Common myeloid progenitor, CD34-positive (primary cell): ENCODE results near the gene GRK6. TPM values are rescaled to one million over a fixed set of nuclear protein-coding genes. Genes with fewer than 3 reads are reported as not detected.

Experiments used
- CTCF ChIA-PET: fragments of 350-600 bp; sonication (Branson Sonifier 250); formaldehyde crosslinking; loops from one replicate; lab custom pipeline; 2021; ENCODE audit warnings: antibody characterized with exemption; lab: Charles Lee
- POLR2A ChIA-PET: fragments of 350-600 bp; sonication (Branson Sonifier 250); formaldehyde crosslinking; loops from one replicate; lab custom pipeline; 2021; ENCODE audit warnings: antibody characterized with exemption; lab: Charles Lee
- DNase-seq, 3 donors: peaks; one replicate each; pipeline versions ENCODE4 v3.0.0 to v3.0.0-alpha.2; 2013
- H3K27ac ChIP-seq, 2 experiments: 1 replicate in 1 of 2; 2 replicates in 1 of 2; pipeline ENCODE4 v1.7.0; 2013; ENCODE audit warnings: inconsistent platforms in 2 of 2, low read length in 2 of 2, mild to moderate bottlenecking in 2 of 2, low read depth in 1 of 2, moderate library complexity in 1 of 2; ENCODE audit not compliant: severe bottlenecking in 2 of 2, insufficient read depth in 1 of 2, poor library complexity in 1 of 2
- H3K27me3 ChIP-seq, 5 experiments: replicated peaks in 2 of 5; 1 replicate in 3 of 5; 2 replicates in 2 of 5; pipeline versions ENCODE4 v1.6.1 to v1.7.0; 2013; ENCODE audit warnings: low read length in 4 of 5, mild to moderate bottlenecking in 2 of 5, moderate library complexity in 2 of 5, inconsistent platforms in 1 of 5; ENCODE audit not compliant: insufficient read depth in 5 of 5, control insufficient read depth in 4 of 5
- H3K36me3 ChIP-seq, 4 experiments: 1 replicate in 2 of 4; 2 replicates in 2 of 4; pipeline versions ENCODE4 v1.6.1 to v1.7.0; 2013; ENCODE audit warnings: low read length in 3 of 4, control low read depth in 1 of 4, mild to moderate bottlenecking in 1 of 4; ENCODE audit not compliant: control insufficient read depth in 4 of 4, insufficient read depth in 4 of 4
- H3K4me1 ChIP-seq, 4 experiments: 1 replicate in 3 of 4; 2 replicates in 1 of 4; pipeline versions ENCODE4 v1.6.1 to v1.7.1; 2013; ENCODE audit warnings: low read length in 3 of 4, mild to moderate bottlenecking in 3 of 4, control low read depth in 1 of 4, inconsistent platforms in 1 of 4, moderate library complexity in 1 of 4; ENCODE audit not compliant: control insufficient read depth in 4 of 4, insufficient read depth in 4 of 4; ENCODE audit errors: control extremely low read depth in 1 of 4
- H3K4me3 ChIP-seq, 7 experiments: 1 replicate in 4 of 7; 2 replicates in 3 of 7; pipeline versions ENCODE4 v1.5.1 to v1.7.0; 2013; ENCODE audit warnings: mild to moderate bottlenecking in 7 of 7, low read length in 6 of 7, moderate library complexity in 6 of 7, inconsistent platforms in 2 of 7, low read depth in 2 of 7, control low read depth in 1 of 7; ENCODE audit not compliant: insufficient read depth in 4 of 7, control insufficient read depth in 1 of 7; ENCODE audit errors: extremely low read depth in 1 of 7
- H3K9me3 ChIP-seq, 5 experiments: 1 replicate in 4 of 5; 2 replicates in 1 of 5; pipeline versions ENCODE4 v1.6.1 to v1.7.1; 2013; ENCODE audit warnings: low read length in 4 of 5, mild to moderate bottlenecking in 2 of 5, inconsistent platforms in 1 of 5, low read depth in 1 of 5, moderate library complexity in 1 of 5; ENCODE audit not compliant: control insufficient read depth in 4 of 5, insufficient read depth in 2 of 5; ENCODE audit errors: control extremely low read depth in 1 of 5
- WGBS: methylation state at CpG from one replicate; pipeline ENCODE4 v1.1.5; 2013; ENCODE audit not compliant: insufficient coverage; 5-methylcytosine and 5-hydroxymethylcytosine counted together
- polyA plus RNA-seq: library from polyadenylated mRNA; unstranded; fragments of 120-200 nt; gene quantifications from one replicate; pipeline ENCODE4 v1.2.1, GENCODE V29; 2013

Gene GRK6
- 44.4 TPM for polyA plus RNA-seq

DNA sequence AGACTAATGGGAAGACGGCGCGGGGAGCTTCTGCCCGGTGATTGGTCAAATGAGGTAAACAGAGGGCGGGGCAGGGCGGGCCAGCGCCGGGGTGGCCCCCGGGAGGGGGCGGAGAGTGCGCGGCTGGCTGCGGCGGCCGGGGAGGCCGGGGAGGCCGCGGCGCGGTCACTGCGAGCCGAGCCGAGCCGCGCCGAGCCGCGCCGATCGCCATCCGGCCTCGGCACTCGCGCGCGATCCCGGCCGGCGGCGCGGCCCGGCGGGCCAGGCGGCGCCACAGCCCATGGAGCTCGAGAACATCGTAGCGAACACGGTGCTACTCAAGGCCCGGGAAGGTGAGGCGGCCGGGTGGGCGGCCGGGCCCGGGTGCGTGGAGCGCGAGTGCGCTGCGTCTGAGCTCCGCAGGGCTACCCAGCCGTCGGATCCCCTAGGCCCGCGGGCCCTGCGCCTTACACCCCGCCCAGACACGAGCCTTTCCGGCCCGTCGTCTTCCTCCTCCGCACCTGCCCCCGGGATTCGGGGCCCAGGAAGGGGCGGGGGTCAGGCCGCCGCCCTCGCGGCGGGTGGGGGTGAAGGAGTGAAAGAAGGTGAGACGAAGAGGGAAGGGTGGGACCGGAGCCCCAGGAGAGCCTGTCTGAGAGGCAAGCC is at the start of gene GRK6:
Gene GRK6 (plus strand): TSS at position 111 of the 645 bp plus-strand sequence. CDS start 170 bp downstream, at position 281.
- H3K9me3 ChIP-seq = no peaks in the 10 kb centered on the region
- peaks cover 0 to 21% (median 4%) of the 10 kb centered on the region in 4 experiments for H3K36me3 ChIP-seq
- H3K27ac ChIP-seq = peak within 1 kb of the TSS; percentile 68 to 92
- peaks cover 13 to 61% (median 57%) of the 10 kb centered on the region in 4 experiments for H3K4me1 ChIP-seq
- CTCF ChIA-PET = interaction anchor here (1.0 to 23.4 kb wide), 6 partner anchors 11 to 74 kb away, joined by 3 to 387 read pairs (median 14); partner anchors contain the start of genes F12, LMAN2, PFN3 and PRR7
- H3K27me3 ChIP-seq = no peaks in the 10 kb centered on the region
- DNase-seq = peak in 2 of 3 donors; percentile 58 to 70
- POLR2A ChIA-PET = interaction anchor here (0.6 to 3.9 kb wide), 5 partner anchors 9 to 23 kb away, joined by 3 to 19 read pairs (median 3); no protein-coding TSS in a partner anchor
- H3K4me3 ChIP-seq = peak within 1 kb of the TSS; percentile 61 to 89 (median 79)
- under 1% methylated on average over 62 of the region's 82 CpGs for WGBS

DNA sequence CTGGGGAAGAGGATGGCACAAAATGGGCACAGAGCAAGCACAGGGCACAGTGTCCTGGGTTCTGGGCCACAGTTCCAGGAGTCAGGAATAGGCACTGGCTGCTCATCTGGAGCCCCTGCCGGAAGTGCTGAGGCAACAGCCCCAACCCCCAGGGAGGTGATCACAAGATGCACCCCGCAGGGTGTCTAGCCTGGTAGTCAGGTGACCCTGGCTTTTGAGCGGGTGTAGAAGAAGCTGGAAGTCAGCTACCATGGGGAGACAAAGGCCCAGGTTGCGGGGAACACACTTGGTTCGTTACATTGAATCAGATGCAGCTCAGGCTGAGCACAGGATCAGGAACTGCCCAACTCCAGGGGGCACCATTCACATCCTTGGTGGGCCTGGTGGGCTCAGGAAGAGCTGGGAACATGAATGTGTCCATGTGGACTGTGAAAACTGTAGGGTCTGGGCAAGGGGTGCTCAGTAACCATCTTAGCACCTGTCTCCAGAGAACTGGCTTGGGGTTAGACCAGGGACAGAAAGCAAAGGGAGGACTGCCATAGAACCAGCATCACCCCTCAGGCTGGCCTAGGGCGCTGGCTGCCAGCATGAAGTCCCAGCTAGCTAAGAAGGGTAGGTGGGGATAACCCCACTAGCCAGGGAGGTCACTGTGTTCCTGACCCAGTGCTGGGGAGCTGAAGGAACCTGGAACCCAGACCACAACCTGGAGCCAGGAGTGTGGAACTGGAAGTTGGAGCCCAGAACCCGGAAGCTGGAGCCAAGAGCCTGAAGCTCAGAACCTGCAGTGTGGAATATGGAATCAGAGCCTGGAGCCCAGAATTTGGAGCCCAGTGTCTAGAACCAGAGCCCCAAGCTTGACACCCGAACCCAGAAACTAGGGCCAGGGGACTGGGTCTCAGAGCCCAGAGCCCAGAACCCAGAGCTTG is 48.4 kb upstream of the GRK6 start:
- CTCF ChIA-PET = interaction anchor here (0.7 to 8.6 kb wide), 15 partner anchors 9 to 264 kb away, joined by 3 to 85 read pairs (median 4); partner anchors contain the start of gene LMAN2
- H3K4me1 ChIP-seq = peaks cover 5 to 23% (median 21%) of the 10 kb centered on the region in 4 experiments
- peak overlapping the region in 1 of 2 experiments; percentile 35 for H3K27ac ChIP-seq
- H3K9me3 ChIP-seq = no peaks in the 10 kb centered on the region
- no peak for DNase-seq
- H3K27me3 ChIP-seq = no peaks in the 10 kb centered on the region
- H3K4me3 ChIP-seq = no peak overlapping the region
- WGBS = 96% methylated on average over 7 of the region's 8 CpGs
- POLR2A ChIA-PET = no interaction called here
- H3K36me3 ChIP-seq = peaks cover 0 to 6% (median 2%) of the 10 kb centered on the region in 4 experiments

DNA sequence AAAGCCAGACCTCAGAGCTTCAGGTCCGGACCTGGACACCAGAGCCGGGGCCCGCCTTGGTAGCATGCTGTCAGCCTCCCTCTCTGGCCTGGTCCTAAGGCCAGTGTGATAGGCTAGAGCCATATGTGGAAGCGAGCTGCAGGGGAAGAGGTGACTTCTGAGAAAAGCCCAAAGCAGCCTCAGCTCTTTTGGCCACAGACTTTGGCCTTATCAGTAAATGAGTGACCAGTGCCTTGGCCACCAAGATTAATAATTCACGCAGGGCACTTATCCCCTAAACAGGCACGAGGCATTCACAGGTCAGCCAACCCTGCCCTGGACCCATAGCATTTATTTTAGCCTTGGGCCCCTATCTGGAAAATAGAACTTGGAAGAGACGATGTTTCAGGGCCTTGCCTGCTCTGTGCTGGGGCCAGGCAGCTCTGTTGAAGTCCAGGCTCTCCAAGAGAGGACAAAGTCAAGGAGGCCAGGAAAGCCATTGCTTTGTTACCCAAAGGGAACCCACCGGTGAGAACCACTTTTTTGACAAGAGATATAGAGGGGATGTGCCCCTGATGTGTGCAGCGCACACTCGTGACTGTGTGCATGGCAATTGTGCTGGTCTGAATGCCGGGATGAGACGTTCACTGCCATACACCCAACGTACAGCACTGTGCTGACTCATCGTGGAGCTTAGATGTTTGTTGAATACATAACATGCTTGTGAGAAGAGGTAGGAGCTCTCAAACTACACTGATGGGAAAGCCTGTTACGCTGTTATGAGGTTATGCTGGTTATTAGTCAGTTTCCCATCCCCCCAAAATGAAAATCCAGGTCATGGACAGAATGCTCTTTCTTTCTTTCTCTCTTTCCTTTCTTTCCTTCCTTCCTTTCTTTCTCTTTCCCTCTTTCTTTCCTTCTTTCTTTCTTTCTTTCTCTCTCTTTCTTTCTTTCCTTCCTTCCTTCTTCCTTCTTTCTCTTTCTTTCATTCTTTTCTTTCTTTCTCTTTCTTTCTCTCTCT is 47.3 kb upstream of the GRK6 start:
- ChIA-PET POLR2A (no interaction called here), CTCF (interaction anchor here (0.7 to 8.6 kb wide), 16 partner anchors 8 to 78 kb away, joined by 3 to 85 read pairs (median 4); partner anchors contain the start of gene LMAN2)
- H3K4me1 ChIP-seq = peaks cover 5 to 21% (median 17%) of the 10 kb centered on the region in 4 experiments
- H3K27ac ChIP-seq = peak overlapping the region in 1 of 2 experiments; percentile 35
- H3K4me3 ChIP-seq = no peak overlapping the region
- H3K36me3 ChIP-seq = no peaks in the 10 kb centered on the region
- WGBS = 60% methylated on average over 12 of the region's 15 CpGs
- H3K9me3 ChIP-seq = no peaks in the 10 kb centered on the region
- no peaks in the 10 kb centered on the region for H3K27me3 ChIP-seq
- peak in 2 of 3 donors; percentile 76 to 78 for DNase-seq

DNA sequence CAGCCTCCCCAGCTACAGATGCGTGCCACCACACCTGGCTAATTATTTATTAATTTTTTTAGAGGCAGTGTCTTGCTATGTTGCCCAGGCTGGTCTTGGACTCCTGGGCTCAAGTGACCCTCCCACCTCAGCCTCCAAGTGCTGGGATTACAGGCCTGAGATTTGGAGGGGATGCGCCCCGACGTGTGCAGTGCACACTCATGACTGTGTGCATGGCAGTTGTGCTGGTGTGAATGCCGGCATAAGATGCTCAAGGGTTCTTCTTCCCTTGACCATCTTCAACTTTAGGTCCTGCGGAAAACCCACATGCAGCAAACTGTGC is 45.7 kb upstream of the GRK6 start:
- no peak overlapping the region for H3K4me3 ChIP-seq
- no peak for DNase-seq
- H3K4me1 ChIP-seq = peaks cover 5 to 28% (median 22%) of the 10 kb centered on the region in 4 experiments
- H3K9me3 ChIP-seq = no peaks in the 10 kb centered on the region
- no peaks in the 10 kb centered on the region for H3K27me3 ChIP-seq
- 80% methylated on average over 4 of the region's 6 CpGs for whole genome bisulfite sequencing
- no peak overlapping the region for H3K27ac ChIP-seq
- ChIA-PET POLR2A (no interaction called here), CTCF (interaction anchor here (1.4 to 8.6 kb wide), 5 partner anchors 9 to 66 kb away, joined by 3 to 102 read pairs (median 23); no protein-coding TSS in a partner anchor)
- no peaks in the 10 kb centered on the region for H3K36me3 ChIP-seq

DNA sequence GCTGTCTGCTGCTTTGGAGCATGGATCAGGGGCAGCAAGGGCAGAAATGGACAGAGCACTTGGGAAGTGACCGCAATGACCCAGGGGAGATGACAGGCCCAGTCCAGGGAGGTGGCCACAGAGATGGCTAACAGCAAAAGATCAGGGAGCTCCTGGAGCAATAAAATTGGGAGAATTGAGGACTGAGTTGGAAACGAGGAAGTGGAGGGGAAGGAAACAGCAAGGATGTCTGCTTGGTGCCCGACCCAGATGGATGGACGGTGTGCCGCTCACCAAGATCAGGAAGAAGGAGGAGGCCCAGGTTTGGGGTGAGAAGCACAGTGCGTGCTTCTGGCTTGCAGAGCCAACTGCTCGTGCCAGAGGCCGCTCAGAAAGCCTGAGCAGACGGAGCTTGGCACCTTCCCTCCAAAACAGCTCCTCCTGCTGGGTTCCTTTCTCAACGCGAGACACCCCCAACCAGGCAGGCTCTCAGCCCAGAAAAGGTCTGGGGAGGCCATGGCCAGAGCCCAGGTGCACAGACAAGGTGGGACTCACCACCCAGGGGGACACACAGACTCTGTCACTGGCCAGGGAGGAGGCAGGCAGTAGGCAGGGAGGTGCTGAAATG is 44.0 kb upstream of the GRK6 start:
- H3K9me3 ChIP-seq = no peaks in the 10 kb centered on the region
- POLR2A ChIA-PET = no interaction called here
- no peak overlapping the region for H3K4me3 ChIP-seq
- H3K36me3 ChIP-seq = no peaks in the 10 kb centered on the region
- no peaks in the 10 kb centered on the region for H3K27me3 ChIP-seq
- no peak overlapping the region for H3K27ac ChIP-seq
- WGBS = 14% methylated on average over 9 of the region's 11 CpGs
- peak; percentile 69 to 78 (median 76) for DNase-seq
- peaks cover 5 to 35% (median 28%) of the 10 kb centered on the region in 4 experiments for H3K4me1 ChIP-seq
- CTCF ChIA-PET = interaction anchor here (0.7 to 14.2 kb wide), 27 partner anchors 9 to 270 kb away, joined by 3 to 265 read pairs (median 4); partner anchors contain the start of genes PDLIM7 and PRR7

DNA sequence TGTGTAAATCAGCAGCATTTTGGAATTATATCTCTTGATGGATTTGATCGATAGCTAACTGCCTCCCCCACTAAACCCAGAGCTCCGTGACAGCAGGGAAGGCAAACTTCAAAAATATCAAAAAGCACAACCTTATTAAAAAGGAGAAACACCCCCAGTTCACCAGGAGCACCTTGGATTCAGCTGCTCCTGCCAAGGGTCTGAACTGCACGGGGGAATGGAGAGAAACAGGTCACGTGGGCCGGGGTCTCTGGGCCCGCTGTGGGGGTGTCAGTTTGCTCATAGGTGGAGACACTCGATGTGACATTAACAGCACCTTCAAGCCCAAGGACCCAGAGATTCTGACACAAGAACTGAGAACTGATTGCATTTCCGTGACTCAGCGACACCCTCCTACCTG is 43.3 kb upstream of the GRK6 start:
- no peak overlapping the region for H3K4me3 ChIP-seq
- H3K27ac ChIP-seq = no peak overlapping the region
- H3K36me3 ChIP-seq = no peaks in the 10 kb centered on the region
- H3K4me1 ChIP-seq = peaks cover 5 to 35% (median 28%) of the 10 kb centered on the region in 4 experiments
- ChIA-PET CTCF (interaction anchor here (0.8 to 14.2 kb wide), 27 partner anchors 9 to 271 kb away, joined by 3 to 265 read pairs (median 4); partner anchors contain the start of genes PDLIM7 and PRR7), POLR2A (no interaction called here)
- 97% methylated on average over 5 of the region's 9 CpGs for WGBS
- H3K27me3 ChIP-seq = no peaks in the 10 kb centered on the region
- no peaks in the 10 kb centered on the region for H3K9me3 ChIP-seq
- DNase-seq = no peak
